NCI-H187 (cell line): Measurements from ENCODE around the gene RTKN.

ENCODE experiments used
- DNase-seq, 2 experiments: peaks; one replicate each; lab custom pipeline; 2025; lab: John Stamatoyannopoulos, UW

The RTKN gene

DNA sequence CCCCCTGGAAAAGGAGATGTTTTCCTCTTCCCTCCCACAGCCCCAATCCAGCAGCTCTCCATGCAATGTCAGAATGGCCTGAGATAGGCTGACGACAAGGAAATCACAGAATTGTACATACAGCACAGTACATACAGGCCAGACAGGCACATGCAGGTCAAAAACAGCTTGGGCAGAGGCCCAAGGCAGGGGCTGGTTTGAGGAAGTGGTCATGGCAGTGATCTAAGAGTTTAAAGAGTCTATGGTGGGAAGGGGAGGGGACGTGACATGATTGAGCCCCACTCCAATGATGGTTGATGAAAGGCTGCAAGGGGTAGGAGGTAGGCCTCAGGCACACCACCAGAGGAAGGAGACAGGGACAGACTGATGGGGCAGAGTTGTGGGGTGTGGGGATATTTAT is 65.9 kb downstream of the RTKN start:
- no peak for DNase-seq
